HCT116 (cell line): ENCODE data around the gene ALDH1A1. TPM values are rescaled to one million over a fixed set of nuclear protein-coding genes. Genes with fewer than 3 reads are reported as not detected.

Source experiments
- ATAC-seq: fragments of 200-7000 bp; cut with Tn5 transposase; 2 replicates; pipeline ENCODE4 v1.9.1; 2020; ENCODE audit warnings: mild to moderate bottlenecking, moderate library complexity
- BruUV-seq: library from RNA; stranded (reverse); fragments of 400-500 nt; replicated peaks from 2 replicates; lab custom pipeline; 2021; lab: Mats Ljungman, UMichigan
- CTCF ChIA-PET: fragments of 300-600 bp; sonication (Branson Sonifier 250); formaldehyde crosslinking; loops from one replicate; lab custom pipeline; 2021; ENCODE audit warnings: antibody characterized with exemption; lab: Charles Lee
- POLR2A ChIA-PET: fragments of 300-600, 350-600 bp; sonication (Branson Sonifier 250); formaldehyde crosslinking; loops from one replicate; lab custom pipeline; 2021; ENCODE audit warnings: antibody characterized with exemption; lab: Charles Lee
- RAD21 ChIA-PET, 2 experiments: fragments of 300-600 bp; sonication (Branson Sonifier 250); formaldehyde crosslinking; loops; one replicate each; lab custom pipeline; 2023; ENCODE audit warnings: low total read pairs in 2 of 2; ENCODE audit not compliant: uncharacterized antibody in 2 of 2, unreplicated experiment in 2 of 2, low non-redundant PET in 1 of 2; lab: Charles Lee
- DNase-seq: peaks from one replicate; pipeline ENCODE4 v3.0.0-alpha.2; 2010; ENCODE audit warnings: low read depth, low spot score
- H2AFZ ChIP-seq: fragments of 200-600 bp; shearing (Covaris generic), sonication (generic); 2 replicates; pipeline ENCODE4 v1.6.1; 2017; ENCODE audit warnings: low read depth, mixed run types, mixed read lengths, antibody characterized with exemption, low read length; ENCODE audit not compliant: poor library complexity, severe bottlenecking
- H3K27ac ChIP-seq: 2 replicates; pipeline ENCODE4 v1.5.1; 2012; ENCODE audit warnings: low read depth, low read length
- H3K27me3 ChIP-seq: fragments of 200-600 bp; sonication (generic); 2 replicates; pipeline ENCODE4 v1.6.1; 2016; ENCODE audit warnings: mixed run types, low read length, mixed read lengths; ENCODE audit not compliant: insufficient read depth
- H3K36me3 ChIP-seq, 2 experiments: fragments of 200-500 bp in 1 of 2; fragments of 200-600 bp in 1 of 2; sonication (Bioruptor generic) in 1 of 2; sonication (generic) in 1 of 2; 2 replicates each; pipeline versions ENCODE4 v1.5.1 to v1.6.1; 2014 to 2016; ENCODE audit warnings: low read length in 2 of 2, inconsistent platforms in 1 of 2, mixed read lengths in 1 of 2, mixed run types in 1 of 2; ENCODE audit not compliant: insufficient read depth in 2 of 2, control insufficient read depth in 1 of 2
- H3K4me1 ChIP-seq, 2 experiments: fragments of 200-600 bp in 1 of 2; sonication (generic) in 1 of 2; 2 replicates each; pipeline versions ENCODE4 v1.5.1 to v1.6.1; 2012 to 2017; ENCODE audit warnings: low read length in 2 of 2, inconsistent platforms in 1 of 2, mild to moderate bottlenecking in 1 of 2, mixed read lengths in 1 of 2, mixed run types in 1 of 2, moderate library complexity in 1 of 2; ENCODE audit not compliant: insufficient read depth in 2 of 2, control insufficient read depth in 1 of 2
- H3K4me2 ChIP-seq: fragments of 200-600 bp; sonication (generic); 2 replicates; pipeline ENCODE4 v1.6.1; 2017; ENCODE audit warnings: mixed run types, low read length, mixed read lengths
- H3K4me3 ChIP-seq, 2 experiments: fragments of 200-600 bp in 1 of 2; sonication (generic) in 1 of 2; replicated peaks in 1 of 2; 2 replicates each; pipeline ENCODE4 v1.5.1; 2011 to 2016; ENCODE audit warnings: low read length in 2 of 2, control low read depth in 1 of 2, low read depth in 1 of 2, mild to moderate bottlenecking in 1 of 2, mixed read lengths in 1 of 2, mixed run types in 1 of 2
- H3K79me2 ChIP-seq: fragments of 200-600 bp; sonication (generic); 2 replicates; pipeline ENCODE4 v1.6.1; 2017; ENCODE audit warnings: mild to moderate bottlenecking, mixed run types, low read length, moderate library complexity, mixed read lengths; ENCODE audit not compliant: insufficient read depth
- H3K9ac ChIP-seq: fragments of 200-600 bp; sonication (generic); 2 replicates; pipeline ENCODE4 v1.6.1; 2016; ENCODE audit warnings: low read length, mixed read lengths
- H3K9me2 ChIP-seq: fragments of 200-600 bp; sonication (generic), shearing (Covaris generic); 2 replicates; pipeline ENCODE4 v1.6.1; 2017; ENCODE audit warnings: mixed run types, mild to moderate bottlenecking, moderate library complexity; ENCODE audit not compliant: insufficient read depth
- H3K9me3 ChIP-seq, 2 experiments: fragments of 200-500 bp in 1 of 2; fragments of 200-600 bp in 1 of 2; sonication (Bioruptor generic) in 1 of 2; sonication (generic) in 1 of 2; 2 replicates each; pipeline ENCODE4 v1.6.1; 2014 to 2017; ENCODE audit warnings: low read length in 2 of 2, mixed read lengths in 2 of 2, inconsistent platforms in 1 of 2, low read depth in 1 of 2, mild to moderate bottlenecking in 1 of 2, mixed run types in 1 of 2, moderate library complexity in 1 of 2; ENCODE audit not compliant: control insufficient read depth in 1 of 2, insufficient read depth in 1 of 2
- H4K20me1 ChIP-seq: fragments of 200-600 bp; sonication (generic), shearing (Covaris generic); 2 replicates; pipeline ENCODE4 v1.6.1; 2017; ENCODE audit warnings: mixed run types, mild to moderate bottlenecking, moderate library complexity; ENCODE audit not compliant: insufficient read depth
- EZH2 ChIP-seq: fragments of 200-600 bp; sonication (generic); IDR thresholded peaks from 2 replicates; pipeline ENCODE4 v1.6.1; 2017; ENCODE audit warnings: antibody characterized with exemption, mixed run types
- FOSL1 ChIP-seq: IDR thresholded peaks from 2 replicates; pipeline ENCODE4 v1.6.1; 2012; ENCODE audit warnings: low read depth
- JUND ChIP-seq: IDR thresholded peaks from 2 replicates; pipeline ENCODE4 v1.6.1; 2012
- POLR2AphosphoS5 ChIP-seq: IDR thresholded peaks from 2 replicates; pipeline ENCODE4 v1.6.1; 2011; ENCODE audit warnings: mild to moderate bottlenecking, low read depth, low read length, moderate library complexity
- REST ChIP-seq: IDR thresholded peaks from 2 replicates; pipeline ENCODE4 v1.6.1; 2012; ENCODE audit warnings: low read depth
- SRF ChIP-seq: IDR thresholded peaks from 2 replicates; pipeline ENCODE4 v1.6.1; 2012; ENCODE audit warnings: low read depth
- TCF7L2 ChIP-seq: IDR thresholded peaks from 2 replicates; pipeline ENCODE4 v1.7.0; 2011; ENCODE audit warnings: borderline replicate concordance, inconsistent platforms; ENCODE audit not compliant: insufficient read depth, insufficient read length; ENCODE audit errors: extremely low read depth
- ZFX ChIP-seq: fragments of 450-650 bp; IDR thresholded peaks from 2 replicates; pipeline ENCODE4 v1.6.1; 2017
- intact Hi-C: fragments of 100-400 bp; cut with micrococcal nuclease; formaldehyde crosslinking; loops from 2 replicates; pipeline ENCODE4 v1.10.0; 2022
- total RNA-seq: library from RNA; stranded (reverse); gene quantifications from one replicate; pipeline ENCODE4 v1.2.1, GENCODE V29; 2021; ENCODE audit not compliant: unreplicated experiment

Gene ALDH1A1
- total RNA-seq, 1 experiment from 2014 or later: 0.44 TPM

GRCh38 chr9:72882117-72882775, 70.6 kb downstream of the ALDH1A1 start (continued):
- TF ChIP-seq REST (no peak), EZH2 (no peak), POLR2AphosphoS5 (no peak)

GRCh38 chr9:72880821-72881220, 72.0 kb downstream of the ALDH1A1 start:
- H2AFZ ChIP-seq: no peak overlapping the region
- no peaks in the 10 kb centered on the region for H3K36me3 ChIP-seq
- H3K9me2 ChIP-seq: no peaks in the 10 kb centered on the region
- ChIA-PET RAD21 (no interaction called here), POLR2A (no interaction called here), CTCF (no interaction called here)
- no peaks in the 10 kb centered on the region for H3K9me3 ChIP-seq
- DNase-seq (no peak), ATAC-seq (no peak)
- H3K27me3 ChIP-seq: no peaks in the 10 kb centered on the region
- no peak for TF ChIP-seq ZFX
- no peak for TF ChIP-seq FOSL1
- no peak for TF ChIP-seq SRF
- no peak for TF ChIP-seq TCF7L2
- TF ChIP-seq JUND: no peak
- no peak overlapping the region for H3K4me2 ChIP-seq
- H3K4me3 ChIP-seq: no peak overlapping the region
- no peak overlapping the region for H3K9ac ChIP-seq
- BruUV-seq: no TSS peak
- no peaks in the 10 kb centered on the region for H4K20me1 ChIP-seq
- no peaks in the 10 kb centered on the region for H3K79me2 ChIP-seq
- intact Hi-C loops: no loop called here
- H3K4me1 ChIP-seq: no peaks in the 10 kb centered on the region
- no peak overlapping the region for H3K27ac ChIP-seq
